Parathyroid adenoma (tissue), 2 donors: ENCODE data around the gene MYLK3.

Experiments
- H2AFZ ChIP-seq: fragments of 300-600 bp; sonication (generic); one replicate; pipeline ENCODE4 v1.7.0; 2017; ENCODE audit warnings: antibody characterized with exemption, mild to moderate bottlenecking
- H3K27ac ChIP-seq: fragments of 300-600 bp; sonication (generic); one replicate; pipeline ENCODE4 v1.7.0; 2017
- H3K27me3 ChIP-seq: fragments of 300-600 bp; sonication (generic); one replicate; pipeline ENCODE4 v1.7.0; 2017; ENCODE audit warnings: low read length; ENCODE audit not compliant: control insufficient read depth, insufficient read depth
- H3K36me3 ChIP-seq: fragments of 300-600 bp; sonication (generic); one replicate; pipeline ENCODE4 v1.7.0; 2017; ENCODE audit warnings: low read length; ENCODE audit not compliant: control insufficient read depth, insufficient read depth
- H3K4me1 ChIP-seq: fragments of 300-600 bp; sonication (generic); one replicate; pipeline ENCODE4 v1.7.0; 2017; ENCODE audit warnings: control low read depth
- H3K4me2 ChIP-seq: fragments of 300-600 bp; sonication (generic); one replicate; pipeline ENCODE4 v1.7.0; 2017; ENCODE audit warnings: low read length
- H3K4me3 ChIP-seq: fragments of 300-600 bp; sonication (generic); one replicate; pipeline ENCODE4 v1.7.0; 2017; ENCODE audit warnings: low read depth, low read length
- H3K79me2 ChIP-seq: fragments of 300-600 bp; sonication (generic); one replicate; pipeline ENCODE4 v1.7.0; 2017; ENCODE audit warnings: control low read depth
- H3K9ac ChIP-seq: fragments of 300-600 bp; sonication (generic); one replicate; pipeline ENCODE4 v1.7.0; 2017; ENCODE audit warnings: mild to moderate bottlenecking
- H3K9me3 ChIP-seq: fragments of 300-600 bp; sonication (generic); one replicate; pipeline ENCODE4 v1.7.0; 2017; ENCODE audit warnings: low read length; ENCODE audit not compliant: control insufficient read depth
- TF ChIP-seq, protein P1 (sequence below): fragments of 300-600 bp; sonication (generic); IDR thresholded peaks from one replicate; pipeline ENCODE4 v1.7.0; 2017; ENCODE audit warnings: antibody characterized with exemption, mild to moderate bottlenecking
- donor health status: primary hyperparathyroidism.

MYLK3 gene

DNA sequence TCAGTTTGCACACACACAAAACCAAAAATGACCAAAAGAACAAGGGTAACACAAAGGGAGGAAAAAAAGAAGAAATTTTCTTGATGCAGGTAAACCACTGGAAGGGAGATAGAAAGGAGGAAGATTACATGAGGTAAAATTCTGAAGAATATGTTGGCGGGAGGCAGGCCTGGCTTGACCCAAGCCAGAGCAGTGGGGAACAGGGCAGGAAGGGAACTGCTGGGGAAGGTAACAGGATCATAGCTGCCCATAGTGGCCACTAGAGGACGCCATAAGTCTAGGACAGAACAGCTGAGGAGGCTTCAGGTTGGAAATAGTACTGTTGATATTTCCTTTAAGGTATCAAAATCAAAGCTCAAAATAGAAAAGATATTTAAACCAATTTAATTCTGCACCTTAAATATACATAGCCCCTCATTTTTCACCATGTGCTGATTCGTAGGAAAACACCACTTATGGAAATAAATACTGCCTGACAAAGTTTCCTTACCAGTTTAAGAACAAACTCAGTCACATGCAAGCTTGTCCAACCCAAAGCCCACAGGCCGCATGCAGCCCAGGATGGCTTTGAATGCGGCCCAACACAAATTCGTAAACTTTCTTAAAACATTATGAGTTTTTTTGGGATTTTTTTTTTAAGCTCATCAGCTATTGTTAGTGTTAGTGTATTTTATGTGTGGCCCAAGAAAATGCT is 74.7 kb downstream of the MYLK3 start:
- Histone ChIP-seq H3K27me3 (no peaks in the 10 kb centered on the region), H3K36me3 (no peaks in the 10 kb centered on the region), H3K9me3 (no peaks in the 10 kb centered on the region), H3K27ac (no peak overlapping the region), H3K4me3 (no peak overlapping the region), H3K4me2 (no peak overlapping the region), H3K9ac (no peak overlapping the region), H3K4me1 (no peaks in the 10 kb centered on the region), H2AFZ (no peak overlapping the region), H3K79me2 (no peaks in the 10 kb centered on the region)
- TF ChIP-seq, protein P1, sequence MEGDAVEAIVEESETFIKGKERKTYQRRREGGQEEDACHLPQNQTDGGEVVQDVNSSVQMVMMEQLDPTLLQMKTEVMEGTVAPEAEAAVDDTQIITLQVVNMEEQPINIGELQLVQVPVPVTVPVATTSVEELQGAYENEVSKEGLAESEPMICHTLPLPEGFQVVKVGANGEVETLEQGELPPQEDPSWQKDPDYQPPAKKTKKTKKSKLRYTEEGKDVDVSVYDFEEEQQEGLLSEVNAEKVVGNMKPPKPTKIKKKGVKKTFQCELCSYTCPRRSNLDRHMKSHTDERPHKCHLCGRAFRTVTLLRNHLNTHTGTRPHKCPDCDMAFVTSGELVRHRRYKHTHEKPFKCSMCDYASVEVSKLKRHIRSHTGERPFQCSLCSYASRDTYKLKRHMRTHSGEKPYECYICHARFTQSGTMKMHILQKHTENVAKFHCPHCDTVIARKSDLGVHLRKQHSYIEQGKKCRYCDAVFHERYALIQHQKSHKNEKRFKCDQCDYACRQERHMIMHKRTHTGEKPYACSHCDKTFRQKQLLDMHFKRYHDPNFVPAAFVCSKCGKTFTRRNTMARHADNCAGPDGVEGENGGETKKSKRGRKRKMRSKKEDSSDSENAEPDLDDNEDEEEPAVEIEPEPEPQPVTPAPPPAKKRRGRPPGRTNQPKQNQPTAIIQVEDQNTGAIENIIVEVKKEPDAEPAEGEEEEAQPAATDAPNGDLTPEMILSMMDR = peak; percentile 76

DNA sequence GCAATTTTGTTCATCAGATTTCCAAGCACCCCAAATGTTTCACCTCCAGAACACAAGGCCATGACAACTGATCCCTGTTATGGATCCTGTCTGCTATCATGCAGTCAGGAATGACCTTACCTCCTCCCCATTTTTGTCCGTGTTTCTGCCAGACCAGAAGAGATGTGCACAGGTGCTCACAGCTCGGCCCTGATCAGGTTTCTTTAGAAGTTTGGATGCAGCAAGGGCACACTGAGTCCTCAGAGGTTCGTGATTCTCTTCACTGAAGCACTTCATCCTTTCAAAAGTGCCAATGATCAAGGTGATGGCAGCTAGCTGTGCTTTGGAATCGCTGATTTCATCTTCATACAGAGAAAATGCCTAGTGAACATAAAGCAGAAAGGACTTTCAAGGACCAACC is 86.0 kb downstream of the MYLK3 start:
- no peaks in the 10 kb centered on the region for H3K36me3 ChIP-seq
- TF ChIP-seq, protein P1 = no peak
- no peak overlapping the region for H3K27ac ChIP-seq
- H3K4me2 ChIP-seq = no peak overlapping the region
- H3K79me2 ChIP-seq = no peaks in the 10 kb centered on the region
- H3K4me3 ChIP-seq = no peak overlapping the region
- no peaks in the 10 kb centered on the region for H3K4me1 ChIP-seq
- H3K9me3 ChIP-seq = no peaks in the 10 kb centered on the region
- H3K27me3 ChIP-seq = no peaks in the 10 kb centered on the region
- H2AFZ ChIP-seq = no peak overlapping the region
- no peak overlapping the region for H3K9ac ChIP-seq

DNA sequence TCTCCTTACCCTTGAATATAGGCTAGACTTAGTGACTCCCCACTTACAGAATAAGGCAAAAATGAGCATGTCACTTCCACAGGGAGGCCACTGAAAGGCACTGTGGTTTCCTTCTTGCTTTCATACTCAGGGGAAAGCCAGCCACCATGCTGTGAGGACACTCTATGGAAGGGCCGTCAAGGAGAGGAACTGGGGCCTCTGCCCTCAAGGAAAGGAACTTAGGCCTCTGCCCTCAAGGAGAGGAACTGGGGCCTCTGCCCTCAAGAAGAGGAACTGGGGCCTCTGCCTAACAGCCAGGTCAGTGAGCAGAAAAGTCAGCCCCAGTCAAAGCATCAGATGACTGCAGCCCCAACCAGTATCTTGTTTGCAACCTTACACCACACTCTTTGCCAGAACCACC is 89.2 kb downstream of the MYLK3 start:
- H3K4me2 ChIP-seq = no peak overlapping the region
- H3K27me3 ChIP-seq = no peaks in the 10 kb centered on the region
- no peak overlapping the region for H2AFZ ChIP-seq
- no peak overlapping the region for H3K4me3 ChIP-seq
- H3K27ac ChIP-seq = no peak overlapping the region
- no peaks in the 10 kb centered on the region for H3K4me1 ChIP-seq
- H3K79me2 ChIP-seq = no peaks in the 10 kb centered on the region
- H3K9me3 ChIP-seq = no peaks in the 10 kb centered on the region
- no peaks in the 10 kb centered on the region for H3K36me3 ChIP-seq
- TF ChIP-seq, protein P1 = no peak
- no peak overlapping the region for H3K9ac ChIP-seq
